Loucy (cell line): ENCODE measurements around the gene CHMP1A.
"Not testable (repeated sequence)": the region's sequence is repeated elsewhere in the genome, so short reads cannot be mapped to it uniquely, and the experiment has no call there.

ENCODE experiments used
- H2AFZ ChIP-seq: fragments of 200-600 bp; sonication (generic); 2 replicates; pipeline ENCODE4 v1.6.0; 2016; ENCODE audit warnings: antibody characterized with exemption, mild to moderate bottlenecking, low read length, moderate library complexity
- H3F3A ChIP-seq: fragments of 200-600 bp; 2 replicates; pipeline ENCODE4 v1.6.0; 2016; ENCODE audit warnings: antibody characterized with exemption, low read depth, mild to moderate bottlenecking
- H3K27me3 ChIP-seq: fragments of 200-600 bp; sonication (generic); 2 replicates; pipeline ENCODE4 v1.6.1; 2014; ENCODE audit warnings: low read length, mild to moderate bottlenecking; ENCODE audit not compliant: insufficient read depth, poor library complexity, severe bottlenecking
- H3K36me3 ChIP-seq: fragments of 200-600 bp; sonication (generic); 2 replicates; pipeline ENCODE4 v1.6.1; 2016; ENCODE audit warnings: low read length; ENCODE audit not compliant: insufficient read depth
- H3K4me1 ChIP-seq: fragments of 200-600 bp; sonication (generic); 2 replicates; pipeline ENCODE4 v1.5.1; 2014; ENCODE audit warnings: low read length, mild to moderate bottlenecking; ENCODE audit not compliant: insufficient read depth, poor library complexity, severe bottlenecking
- H3K4me2 ChIP-seq: fragments of 200-600 bp; sonication (generic); 2 replicates; pipeline ENCODE4 v1.6.0; 2014; ENCODE audit warnings: antibody characterized with exemption, low read length, low read depth, mild to moderate bottlenecking; ENCODE audit not compliant: poor library complexity, severe bottlenecking
- H3K4me3 ChIP-seq: fragments of 200-600 bp; sonication (generic); 2 replicates; pipeline ENCODE4 v1.5.1; 2014; ENCODE audit warnings: low read length, mild to moderate bottlenecking, mixed read lengths; ENCODE audit not compliant: poor library complexity, severe bottlenecking
- H3K79me2 ChIP-seq: fragments of 200-600 bp; sonication (generic); 2 replicates; pipeline ENCODE4 v1.6.1; 2014; ENCODE audit warnings: low read length; ENCODE audit not compliant: insufficient read depth
- H3K9ac ChIP-seq: fragments of 200-600 bp; sonication (generic); 2 replicates; pipeline ENCODE4 v1.6.0; 2014; ENCODE audit warnings: mild to moderate bottlenecking, low read depth, low read length, moderate library complexity; ENCODE audit not compliant: poor library complexity, severe bottlenecking
- H3K9me2 ChIP-seq: fragments of 200-600 bp; sonication (generic); replicated peaks from 2 replicates; pipeline ENCODE4 v1.6.1; 2016; ENCODE audit warnings: low read depth, low read length, mixed read lengths
- H3K9me3 ChIP-seq: fragments of 200-600 bp; sonication (generic); 2 replicates; pipeline ENCODE4 v1.6.1; 2014; ENCODE audit warnings: mild to moderate bottlenecking, antibody characterized with exemption, low read length, low read depth; ENCODE audit not compliant: insufficient read depth
- H4K20me1 ChIP-seq: fragments of 200-600 bp; sonication (generic); 2 replicates; pipeline ENCODE4 v1.6.0; 2014; ENCODE audit warnings: antibody characterized with exemption, low read length, mild to moderate bottlenecking; ENCODE audit not compliant: insufficient read depth, poor library complexity, severe bottlenecking
- CTCF ChIP-seq: fragments of 200-600 bp; sonication (generic); conservative IDR thresholded peaks from 2 replicates; pipeline ENCODE4 v1.5.1; 2014; ENCODE audit warnings: mild to moderate bottlenecking, antibody characterized with exemption, low read length
- EZH2phosphoT487 ChIP-seq: fragments of 200-600 bp; IDR thresholded peaks from 2 replicates; pipeline ENCODE4 v1.6.1; 2018; ENCODE audit warnings: antibody characterized with exemption, mild to moderate bottlenecking, moderate library complexity, borderline replicate concordance

Gene CHMP1A

GRCh38 chr16:89638455-89638854 is 19.1 kb downstream of the CHMP1A start:
- no peaks in the 10 kb centered on the region for H3K36me3 ChIP-seq
- no peaks in the 10 kb centered on the region for H3K79me2 ChIP-seq
- no peaks in the 10 kb centered on the region for H3K4me1 ChIP-seq
- no peaks in the 10 kb centered on the region for H3K9me2 ChIP-seq
- no peaks in the 10 kb centered on the region for H4K20me1 ChIP-seq
- TF ChIP-seq EZH2phosphoT487 (no peak), CTCF (no peak)
- H3K4me3 ChIP-seq = no peak overlapping the region
- no peak overlapping the region for H2AFZ ChIP-seq
- no peaks in the 10 kb centered on the region for H3F3A ChIP-seq
- H3K9me3 ChIP-seq = no peaks in the 10 kb centered on the region
- no peak overlapping the region for H3K9ac ChIP-seq
- no peaks in the 10 kb centered on the region for H3K27me3 ChIP-seq
- H3K4me2 ChIP-seq = no peak overlapping the region

GRCh38 chr16:89637379-89637778 is 20.1 kb downstream of the CHMP1A start:
- Histone ChIP-seq H3K27me3 (no peaks in the 10 kb centered on the region), H4K20me1 (no peaks in the 10 kb centered on the region), H3K9me3 (no peaks in the 10 kb centered on the region), H3K4me2 (no peak overlapping the region), H3K4me1 (no peaks in the 10 kb centered on the region), H3K4me3 (no peak overlapping the region), H3K9ac (no peak overlapping the region), H3K9me2 (no peaks in the 10 kb centered on the region), H2AFZ (no peak overlapping the region), H3K79me2 (no peaks in the 10 kb centered on the region), H3K36me3 (no peaks in the 10 kb centered on the region), H3F3A (no peaks in the 10 kb centered on the region)
- TF ChIP-seq EZH2phosphoT487 = no peak
- no peak for TF ChIP-seq CTCF

GRCh38 chr16:89636663-89637062 is 20.8 kb downstream of the CHMP1A start:
- no peaks in the 10 kb centered on the region for H3K79me2 ChIP-seq
- no peak overlapping the region for H3K4me2 ChIP-seq
- no peak overlapping the region for H2AFZ ChIP-seq
- H3K36me3 ChIP-seq = no peaks in the 10 kb centered on the region
- H3K4me3 ChIP-seq = no peak overlapping the region
- no peaks in the 10 kb centered on the region for H3K9me3 ChIP-seq
- no peaks in the 10 kb centered on the region for H3K9me2 ChIP-seq
- H3F3A ChIP-seq = no peaks in the 10 kb centered on the region
- no peaks in the 10 kb centered on the region for H4K20me1 ChIP-seq
- H3K9ac ChIP-seq = no peak overlapping the region
- TF ChIP-seq EZH2phosphoT487 = no peak
- no peak for TF ChIP-seq CTCF
- no peaks in the 10 kb centered on the region for H3K4me1 ChIP-seq
- no peaks in the 10 kb centered on the region for H3K27me3 ChIP-seq

GRCh38 chr16:89634463-89635385 is 22.8 kb downstream of the CHMP1A start:
- not testable (repeated sequence) for H3K79me2 ChIP-seq, H3K4me2 ChIP-seq, H3F3A ChIP-seq, H3K4me3 ChIP-seq, H3K27me3 ChIP-seq, H3K36me3 ChIP-seq, H3K9ac ChIP-seq, H4K20me1 ChIP-seq, H3K4me1 ChIP-seq, H3K9me2 ChIP-seq, H3K9me3 ChIP-seq, H2AFZ ChIP-seq
